ENCODE measurements around the gene COL16A1.

COL16A1 gene

DNA sequence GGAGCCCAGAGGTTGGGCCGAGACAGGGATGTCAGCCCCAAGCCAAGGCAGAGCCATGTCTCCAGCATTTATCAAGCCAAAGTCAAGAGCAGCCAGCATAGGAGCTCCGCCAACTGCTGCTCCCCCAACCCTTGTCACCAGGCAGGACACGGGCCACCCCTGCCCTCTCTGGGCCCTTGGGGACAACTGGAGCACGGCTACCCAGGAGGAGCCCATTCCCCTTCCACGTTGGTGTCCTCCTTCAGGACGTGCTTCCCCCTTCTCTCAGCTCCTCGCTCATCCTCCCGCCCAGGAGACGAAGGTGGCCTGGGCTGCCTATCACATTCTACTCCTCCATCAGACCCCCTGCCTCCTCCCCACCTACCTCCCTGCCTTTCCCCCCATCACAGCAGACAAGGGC is 39.3 kb downstream of the COL16A1 start:
- no peak for DNase-seq (ENCODE audit: low spot score)

GRCh38 chr1:31663622-31664452 is 40.0 kb downstream of the COL16A1 start:
- peak; percentile 60 for DNase-seq (ENCODE audit: low spot score)

GRCh38 chr1:31662463-31662862 is 41.4 kb downstream of the COL16A1 start:
- DNase-seq (ENCODE audit: low spot score), result no peak

DNA sequence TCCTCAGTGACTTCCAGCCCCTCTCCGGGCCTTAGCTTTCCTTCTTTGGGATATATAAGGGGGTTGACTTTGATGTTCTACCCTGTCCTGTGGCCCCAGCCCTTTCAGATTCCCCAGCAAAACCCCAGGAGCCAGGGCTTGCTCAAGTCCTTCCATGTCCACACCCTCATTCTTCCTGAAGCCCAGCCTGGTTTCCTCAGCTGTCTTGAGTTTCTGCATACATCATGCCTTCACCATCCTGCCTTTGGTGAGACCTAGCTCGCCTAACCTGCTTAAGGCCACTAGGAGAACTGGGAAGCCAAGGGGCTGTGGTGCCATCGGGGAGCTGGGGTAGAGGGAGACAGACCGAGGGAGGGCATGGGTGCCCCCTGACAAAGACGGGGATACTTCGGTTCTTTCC is 42.0 kb downstream of the COL16A1 start:
- DNase-seq (ENCODE audit: low spot score), result no peak

- no peak for DNase-seq (ENCODE audit: low spot score)
Measured at GRCh38 chr1:31660871-31661455, 42.9 kb downstream of the COL16A1 start.

DNA sequence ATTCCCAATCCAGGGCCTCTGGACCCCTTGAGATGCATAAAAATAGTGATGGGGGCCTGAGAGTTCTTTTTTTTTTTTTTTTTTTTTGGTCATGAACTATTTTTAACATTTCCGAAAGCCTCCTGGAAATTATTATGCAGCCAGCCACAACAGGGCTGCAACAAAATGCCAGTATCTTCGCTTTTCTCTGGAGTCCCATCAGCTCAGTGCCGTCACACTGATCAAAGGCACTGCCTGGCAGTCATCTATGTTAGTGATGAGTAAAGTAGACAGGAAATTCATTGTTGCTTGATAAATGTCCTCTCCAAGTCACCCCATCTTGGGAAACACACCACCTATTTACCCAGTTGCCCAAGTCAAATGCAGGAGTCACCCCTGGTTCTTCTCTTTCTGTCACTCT is 43.9 kb downstream of the COL16A1 start:
- no peak for DNase-seq (ENCODE audit: low spot score)

DNA sequence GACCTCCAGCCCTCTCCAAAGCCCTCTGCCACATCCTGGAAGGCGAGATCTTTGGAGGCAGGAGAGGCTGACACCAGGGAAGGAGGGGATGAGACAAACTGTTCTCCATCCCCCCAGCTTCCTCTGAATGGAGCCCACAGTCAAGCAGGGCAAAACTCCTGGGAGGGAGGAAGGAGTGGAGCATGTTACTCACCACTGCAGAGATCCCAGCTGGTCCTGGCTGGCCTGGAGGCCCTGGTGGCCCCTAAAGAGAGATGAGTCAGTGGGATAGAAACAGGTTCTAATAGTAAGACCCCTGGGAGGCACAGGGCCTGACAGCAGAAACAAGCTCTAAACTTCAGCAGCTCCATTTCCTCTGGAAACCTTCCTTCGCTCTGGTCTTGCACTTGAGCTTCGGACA is 45.1 kb downstream of the COL16A1 start:
- DNase-seq (ENCODE audit: low spot score), result no peak

DNA sequence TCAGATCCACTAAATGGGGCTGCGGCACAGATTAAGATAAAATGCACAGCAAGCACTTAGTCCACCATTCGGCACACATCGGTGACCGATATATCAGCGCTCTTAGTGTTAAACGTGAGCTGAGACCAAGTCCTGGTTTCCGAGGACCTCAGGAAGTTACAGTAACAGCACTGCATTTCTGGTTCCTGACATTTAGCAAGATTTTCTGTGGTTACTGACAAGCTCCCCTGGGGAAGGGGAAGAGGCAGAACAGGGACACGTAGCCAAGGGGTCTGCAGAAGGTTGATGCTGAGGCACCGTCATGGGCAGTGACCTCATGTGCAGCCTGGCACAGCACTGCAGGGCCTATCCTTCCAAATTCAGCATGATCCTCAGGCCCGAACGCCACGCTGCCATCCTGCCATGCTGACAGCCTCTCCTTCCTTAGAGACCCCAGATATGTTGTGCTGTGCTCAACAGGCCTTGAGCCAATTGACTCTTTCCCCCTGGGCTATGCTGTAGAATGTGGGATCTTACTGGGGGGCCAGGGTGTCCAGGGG is 45.8 kb downstream of the COL16A1 start:
- no peak for DNase-seq (ENCODE audit: low spot score)

DNA sequence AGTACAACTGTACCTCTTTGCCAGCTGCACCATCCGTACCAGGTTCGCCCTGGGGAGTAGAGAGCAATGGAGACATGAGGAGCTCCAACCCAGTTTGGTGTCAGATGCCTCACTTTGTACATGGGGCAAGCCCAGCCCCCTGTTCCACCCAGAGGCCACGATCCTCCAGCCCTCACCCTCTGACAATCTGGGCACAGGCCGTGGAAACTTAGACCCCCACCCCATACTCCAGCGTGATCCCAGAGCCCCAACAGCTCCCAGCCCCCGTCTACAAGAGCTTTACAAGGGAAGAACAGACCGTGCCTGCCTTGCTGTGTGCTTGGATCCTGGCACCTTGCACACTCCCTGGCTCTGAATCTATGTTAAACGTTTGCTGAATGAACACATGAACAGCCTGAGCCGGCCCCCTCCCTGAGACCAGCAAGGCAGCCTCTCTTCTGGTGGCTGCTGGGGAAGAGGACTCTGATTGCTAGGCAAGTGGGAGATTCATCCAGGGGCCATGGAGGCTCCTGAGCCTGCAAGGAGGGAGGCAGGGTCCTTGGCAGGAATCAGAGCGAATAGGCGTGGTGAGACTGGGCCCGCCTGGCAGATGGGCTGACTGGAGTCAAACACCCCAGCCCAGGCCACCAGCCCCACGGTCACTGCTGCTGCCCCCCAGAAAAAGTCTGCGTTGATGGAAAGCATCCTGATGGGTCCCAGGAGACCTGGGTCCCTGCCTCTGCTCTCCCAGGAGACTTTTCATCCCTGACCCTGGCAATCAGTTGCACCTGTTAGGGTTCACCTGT is 46.6 kb downstream of the COL16A1 start:
- DNase-seq (ENCODE audit: low spot score), result no peak

DNA sequence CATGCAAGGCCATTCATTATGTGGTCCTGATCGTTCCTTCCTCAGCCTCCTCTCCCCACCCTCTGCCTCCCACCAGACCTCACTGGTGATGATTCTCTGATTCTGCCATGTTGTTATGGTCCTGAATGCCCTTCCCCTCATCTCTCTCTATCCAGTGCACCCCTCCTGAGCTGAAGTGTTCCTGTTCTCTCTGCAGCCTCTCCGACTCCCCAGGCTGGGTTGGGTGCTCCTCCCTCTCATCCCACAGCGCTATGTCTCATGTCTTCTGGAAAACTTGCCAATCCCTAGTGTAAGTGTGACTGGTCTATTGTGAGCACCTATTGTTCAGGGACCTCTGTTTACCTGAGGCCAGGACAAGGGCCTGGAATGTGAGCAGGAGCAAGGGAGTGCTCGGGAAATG is 48.1 kb downstream of the COL16A1 start:
- DNase-seq (ENCODE audit: low spot score), result no peak

DNA sequence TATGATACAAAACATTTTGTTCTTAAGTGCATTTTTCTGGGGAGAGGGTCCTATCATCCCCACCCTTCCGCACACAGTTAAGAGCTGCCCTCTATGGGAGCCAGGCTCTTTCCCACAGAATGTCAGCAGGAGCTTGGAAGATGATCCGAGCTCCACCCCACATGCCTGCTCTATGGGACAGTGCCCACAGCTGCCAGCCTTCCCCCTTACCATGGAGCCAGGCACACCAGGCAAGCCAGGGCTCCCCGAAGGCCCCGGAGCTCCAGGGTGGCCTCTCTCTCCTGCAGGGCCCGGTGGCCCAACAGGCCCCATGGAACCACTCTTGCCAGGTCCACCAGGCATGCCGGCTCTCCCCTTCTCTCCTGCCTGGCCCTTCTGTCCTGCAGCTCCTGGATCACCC is 48.7 kb downstream of the COL16A1 start:
- DNase-seq (ENCODE audit: low spot score), result no peak

DNA sequence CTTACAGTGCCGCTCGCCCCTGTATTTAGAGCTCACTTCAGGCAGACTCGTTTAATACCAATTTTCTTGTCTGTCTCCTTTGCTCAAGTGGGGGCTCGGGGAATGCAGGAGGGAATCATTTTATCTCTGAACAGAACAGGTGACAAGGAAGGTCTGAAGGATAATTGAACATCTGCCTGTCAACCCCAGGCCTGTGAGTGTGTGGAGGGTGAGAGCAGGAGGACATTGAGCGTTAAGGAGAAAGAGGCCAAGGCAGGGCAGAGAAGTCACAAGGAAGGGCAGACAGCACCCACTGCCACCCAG is 49.4 kb downstream of the COL16A1 start:
- no peak for DNase-seq (ENCODE audit: low spot score)

GRCh38 chr1:31653717-31654473 is 49.9 kb downstream of the COL16A1 start:
- no peak for DNase-seq (ENCODE audit: low spot score)

DNA sequence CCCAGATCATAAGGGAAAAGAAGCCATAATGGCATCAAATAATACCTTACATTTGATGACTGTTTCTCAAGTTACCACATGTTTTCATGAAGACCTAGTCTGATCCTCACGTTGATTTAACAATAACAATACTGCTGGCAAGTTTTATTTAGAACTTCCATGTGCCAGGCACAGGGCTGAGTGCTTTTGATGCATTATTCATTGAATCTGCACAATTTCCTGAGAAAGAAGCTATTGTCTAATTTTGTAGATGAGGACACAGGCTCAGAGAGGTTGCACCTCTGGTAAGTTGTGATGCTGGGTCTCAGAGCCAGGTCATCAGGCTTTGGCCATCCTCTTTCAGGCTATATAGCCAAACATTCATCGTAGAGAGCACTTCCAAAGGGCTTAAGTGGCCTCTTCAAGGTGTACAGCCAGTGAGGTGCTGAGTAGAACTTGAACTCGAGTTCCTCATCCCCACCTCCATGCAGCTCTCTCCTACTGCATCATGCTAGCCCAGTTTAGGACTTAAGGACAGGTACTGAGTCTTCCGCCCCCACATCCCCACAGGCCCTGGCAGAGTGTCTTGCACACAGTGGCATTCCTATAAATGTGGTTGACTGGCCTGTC is 50.8 kb downstream of the COL16A1 start:
- no peak for DNase-seq (ENCODE audit: low spot score)

- no peak for DNase-seq (ENCODE audit: low spot score)
Measured at GRCh38 chr1:31651766-31652165, 52.1 kb downstream of the COL16A1 start.

DNA sequence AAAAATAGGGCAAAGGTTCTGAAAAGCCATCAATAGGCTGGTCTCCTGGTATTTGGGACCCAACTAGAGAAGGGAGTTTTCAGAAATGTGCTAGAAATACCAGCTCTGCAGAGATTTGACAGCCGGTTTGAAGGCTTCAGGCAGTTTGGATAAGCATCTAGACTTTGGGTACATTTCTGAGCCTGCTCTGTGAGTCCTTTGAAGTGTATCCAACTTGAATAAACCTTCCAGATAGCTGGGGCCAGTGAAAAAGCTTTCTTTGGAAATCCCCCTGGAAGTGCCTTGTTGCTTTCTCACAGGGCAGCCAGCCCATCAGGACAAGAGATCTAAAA is 52.8 kb downstream of the COL16A1 start:
- no peak for DNase-seq (ENCODE audit: low spot score)

- DNase-seq (ENCODE audit: low spot score), result no peak
Measured at GRCh38 chr1:31650161-31651088, 53.4 kb downstream of the COL16A1 start.

- DNase-seq (ENCODE audit: low spot score), result no peak
Measured at GRCh38 chr1:31648641-31649357, 55.0 kb downstream of the COL16A1 start.

DNA sequence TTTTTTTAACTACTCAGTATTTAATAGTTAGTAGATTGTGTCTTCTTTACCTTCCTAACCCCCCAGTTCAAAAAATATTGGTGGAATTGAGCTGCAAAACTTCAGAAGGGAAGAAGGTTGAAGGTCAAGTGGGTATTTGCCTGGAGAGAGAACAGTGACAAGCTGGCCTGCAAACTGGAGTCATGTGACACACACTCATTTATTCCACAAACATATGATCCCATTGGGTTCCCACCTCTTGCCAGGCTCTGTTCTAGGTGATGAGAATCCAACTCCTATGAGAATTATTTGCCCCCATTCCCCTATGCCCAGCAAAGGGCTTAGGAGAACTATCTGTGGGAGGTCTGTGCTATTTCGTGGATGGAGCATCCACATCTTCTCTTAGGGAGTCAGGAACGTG is 55.6 kb downstream of the COL16A1 start:
- no peak for DNase-seq (ENCODE audit: low spot score)

DNA sequence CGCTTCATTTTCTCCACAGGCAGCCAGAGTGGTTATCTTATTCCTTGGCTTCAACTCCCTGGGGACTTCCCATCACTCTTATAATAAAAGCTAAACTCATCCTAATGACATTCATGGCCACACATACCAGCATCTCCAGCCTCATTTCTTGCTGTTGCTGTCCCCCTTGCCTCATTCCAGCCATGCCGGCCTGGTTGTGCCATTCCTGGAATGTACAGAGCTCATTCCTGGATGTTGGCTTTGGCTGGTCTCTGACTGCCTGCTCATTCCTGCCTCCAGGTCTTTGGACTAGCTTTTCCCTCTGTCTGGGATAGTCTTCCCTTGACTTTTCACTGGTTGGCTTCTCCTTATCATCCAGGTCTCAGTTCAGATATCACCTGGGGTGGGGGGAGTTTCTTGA is 56.7 kb downstream of the COL16A1 start:
- no peak for DNase-seq (ENCODE audit: low spot score)
